Body of pancreas (tissue), 4 donors: Measurements from ENCODE around the gene COG8. TPM values are rescaled to one million over a fixed set of nuclear protein-coding genes. Genes with fewer than 3 reads are reported as not detected.
"Not testable (repeated sequence)": the region's sequence is repeated elsewhere in the genome, so short reads cannot be mapped to it uniquely, and the experiment has no call there.

Source experiments
- ATAC-seq: fragments of 150-250 bp; one replicate; pipeline ENCODE4 v1.9.1; 2016
- DNase-seq, 4 donors: peaks; one replicate each; pipeline ENCODE4 v3.0.0-alpha.2; 2019
- H3K27ac ChIP-seq, 4 donors: fragments of 200-600 bp; sonication (generic); 1 replicate in 3 of 4; 2 replicates in 1 of 4; pipeline versions ENCODE4 v1.5.1 to v1.6.1; 2016 to 2019; ENCODE audit warnings: mild to moderate bottlenecking in 1 of 4, mixed read lengths in 1 of 4, moderate library complexity in 1 of 4
- H3K27me3 ChIP-seq, 2 donors: fragments of 200-600 bp; sonication (generic); one replicate each; pipeline ENCODE4 v1.6.0; 2016; ENCODE audit warnings: mild to moderate bottlenecking in 1 of 2
- H3K36me3 ChIP-seq, 2 donors: fragments of 200-600 bp; sonication (generic); replicated peaks in 1 of 2; 2 replicates each; pipeline ENCODE4 v1.5.1; 2016; ENCODE audit warnings: low read depth in 2 of 2; ENCODE audit not compliant: insufficient read depth in 1 of 2
- H3K4me1 ChIP-seq: fragments of 200-600 bp; sonication (generic); one replicate; pipeline ENCODE4 v1.6.0; 2016
- H3K4me3 ChIP-seq, 2 donors: fragments of 200-600 bp; sonication (generic); 1 replicate in 1 of 2; 2 replicates in 1 of 2; pipeline ENCODE4 v1.5.1; 2016 to 2019
- H3K9me3 ChIP-seq, 3 donors: fragments of 200-600 bp; sonication (generic); 1 replicate in 2 of 3; 2 replicates in 1 of 3; pipeline ENCODE4 v1.5.1; 2016
- POLR2A ChIP-seq, 3 donors: fragments of 450-650 bp; IDR thresholded peaks; one replicate each; pipeline ENCODE4 v1.6.1; 2016; ENCODE audit warnings: antibody characterized with exemption in 3 of 3, mild to moderate bottlenecking in 2 of 3
- WGBS, 2 donors: methylation state at CpG; one replicate each; pipeline ENCODE4 v1.1.5; 2017; 5-methylcytosine and 5-hydroxymethylcytosine counted together
- intact Hi-C: fragments of 100-400 bp; cut with DNase I; formaldehyde crosslinking; loops from one replicate; pipeline ENCODE4 v1.15.1; 2023
- total RNA-seq, 2 donors: library from RNA; depleted of rRNA; stranded (reverse); fragments of >200 nt; gene quantifications; one replicate each; pipeline ENCODE4 v1.1.0, GENCODE V29; 2016
- TF ChIP-seq, protein P1 (sequence below), 7 experiments: fragments of 450-650 bp in 4 of 7; fragments of 200-600 bp in 3 of 7; sonication (generic) in 3 of 7; IDR thresholded peaks; one replicate each; pipeline ENCODE4 v1.5.1; 2016 to 2019; ENCODE audit warnings: antibody characterized with exemption in 7 of 7

COG8 gene
- total RNA-seq, 2 donors from 2014 or later, result 39.4 to 46.8 TPM

DNA sequence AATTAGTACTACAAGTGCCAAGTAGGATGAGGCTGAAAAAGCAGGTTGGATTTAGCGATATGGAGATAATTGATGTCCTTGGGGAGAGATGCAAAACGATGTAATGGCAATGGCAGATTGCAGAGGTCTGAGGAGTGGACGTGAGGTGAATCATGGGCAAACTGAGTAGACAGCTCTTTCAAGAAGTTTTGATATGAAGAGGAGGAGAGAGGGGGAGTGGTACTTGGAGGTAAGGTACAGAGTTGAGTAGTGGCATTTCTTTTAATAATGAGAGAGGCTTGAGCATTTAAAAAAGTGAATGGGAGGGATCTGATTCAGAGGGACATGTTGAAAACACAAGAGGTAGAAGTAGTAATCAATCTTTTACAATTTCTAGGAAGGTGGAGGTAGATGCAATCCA is 46.0 kb downstream of the COG8 start:
- Histone ChIP-seq H3K9me3 (no peaks in the 10 kb centered on the region), H3K4me3 (no peak overlapping the region), H3K36me3 (no peaks in the 10 kb centered on the region), H3K27me3 (no peaks in the 10 kb centered on the region), H3K4me1 (no peaks in the 10 kb centered on the region), H3K27ac (no peak overlapping the region)
- no peak for ATAC-seq
- no peak for TF ChIP-seq POLR2A (IDR thresholded peaks at IDR 0.05)
- TF ChIP-seq, protein P1, sequence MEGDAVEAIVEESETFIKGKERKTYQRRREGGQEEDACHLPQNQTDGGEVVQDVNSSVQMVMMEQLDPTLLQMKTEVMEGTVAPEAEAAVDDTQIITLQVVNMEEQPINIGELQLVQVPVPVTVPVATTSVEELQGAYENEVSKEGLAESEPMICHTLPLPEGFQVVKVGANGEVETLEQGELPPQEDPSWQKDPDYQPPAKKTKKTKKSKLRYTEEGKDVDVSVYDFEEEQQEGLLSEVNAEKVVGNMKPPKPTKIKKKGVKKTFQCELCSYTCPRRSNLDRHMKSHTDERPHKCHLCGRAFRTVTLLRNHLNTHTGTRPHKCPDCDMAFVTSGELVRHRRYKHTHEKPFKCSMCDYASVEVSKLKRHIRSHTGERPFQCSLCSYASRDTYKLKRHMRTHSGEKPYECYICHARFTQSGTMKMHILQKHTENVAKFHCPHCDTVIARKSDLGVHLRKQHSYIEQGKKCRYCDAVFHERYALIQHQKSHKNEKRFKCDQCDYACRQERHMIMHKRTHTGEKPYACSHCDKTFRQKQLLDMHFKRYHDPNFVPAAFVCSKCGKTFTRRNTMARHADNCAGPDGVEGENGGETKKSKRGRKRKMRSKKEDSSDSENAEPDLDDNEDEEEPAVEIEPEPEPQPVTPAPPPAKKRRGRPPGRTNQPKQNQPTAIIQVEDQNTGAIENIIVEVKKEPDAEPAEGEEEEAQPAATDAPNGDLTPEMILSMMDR (IDR thresholded peaks at IDR 0.05), result no peak
- intact Hi-C loops, result no loop called here
- WGBS, 2 donors, result 58 to 59% methylated on average over 3 of the region's 3 CpGs
- DNase-seq, result no peak

DNA sequence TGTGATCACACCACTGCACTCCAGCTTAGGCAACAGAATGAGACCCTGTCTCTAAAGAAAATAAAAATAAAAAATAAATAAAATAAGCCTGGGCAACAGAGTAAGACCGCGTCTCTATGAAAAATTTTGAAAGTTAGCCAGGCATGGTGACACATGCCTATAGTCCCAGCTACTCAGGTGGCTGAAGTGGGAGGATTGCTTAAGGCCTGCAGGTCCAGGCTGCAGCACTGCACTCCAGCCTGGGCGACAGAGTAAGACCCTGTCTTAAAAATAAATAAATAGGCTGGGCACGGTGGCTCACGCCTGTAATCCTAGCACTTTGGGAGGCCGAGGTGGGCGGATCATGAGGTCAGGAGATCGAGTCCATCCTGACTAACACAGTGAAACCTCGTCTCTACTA is 47.7 kb downstream of the COG8 start:
- 88% methylated on average over 9 of the region's 9 CpGs for WGBS, 2 donors
- ATAC-seq, intact Hi-C loops, DNase-seq, H3K4me3 ChIP-seq, H3K4me1 ChIP-seq, H3K27ac ChIP-seq, H3K9me3 ChIP-seq, H3K36me3 ChIP-seq, H3K27me3 ChIP-seq: not testable (repeated sequence)

DNA sequence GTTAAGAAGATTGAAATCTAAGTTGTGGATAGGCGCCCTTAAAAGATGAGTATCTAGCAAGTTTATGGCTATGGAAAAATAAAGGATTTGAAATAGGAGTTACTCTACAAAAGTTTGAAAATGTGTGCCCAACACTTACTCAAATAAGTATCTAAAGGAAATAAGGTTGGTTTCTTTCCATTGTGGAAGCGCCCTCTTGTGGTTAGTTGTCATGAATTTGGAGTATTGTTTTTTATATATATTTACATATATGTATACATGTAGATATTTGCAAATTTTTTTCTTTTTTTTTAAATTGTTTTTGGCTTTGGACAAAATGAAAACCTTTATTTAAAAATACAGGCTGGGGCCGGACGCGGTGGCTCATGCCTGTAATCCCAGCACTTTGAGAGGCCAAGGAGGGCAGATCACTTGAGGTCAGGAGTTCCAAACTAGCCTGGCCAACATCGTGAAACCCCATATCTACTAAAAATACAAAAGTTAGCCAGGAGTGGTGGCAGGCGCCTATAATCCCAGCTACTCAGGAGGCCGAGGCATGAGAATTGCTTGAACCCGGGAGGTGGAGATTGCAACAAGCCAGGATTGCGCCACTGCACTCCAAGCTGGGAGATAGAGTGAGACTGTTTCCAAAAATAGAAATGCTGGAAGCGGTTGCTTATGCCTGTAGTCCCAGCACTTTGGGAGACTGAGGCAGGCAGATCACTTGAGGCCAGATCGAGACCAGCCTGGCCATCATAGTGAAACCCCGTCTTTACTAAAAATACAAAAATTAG is 52.2 kb downstream of the COG8 start:
- DNase-seq (peak; percentile 34 to 63 (median 45)), ATAC-seq (peak; percentile 50)
- H3K27me3 ChIP-seq, result no peaks in the 10 kb centered on the region
- H3K4me3 ChIP-seq, result no peak overlapping the region
- H3K9me3 ChIP-seq, result no peaks in the 10 kb centered on the region
- intact Hi-C loops, result loop anchor here (2.0 kb wide), 1 partner anchor 136 kb away; no protein-coding TSS in a partner anchor
- WGBS, 2 donors, result 44 to 49% methylated on average over 13 of the region's 13 CpGs
- TF ChIP-seq, protein P1 (IDR thresholded peaks at IDR 0.05), result peak; percentile 22 to 71 (median 65)
- no peak for TF ChIP-seq POLR2A (IDR thresholded peaks at IDR 0.05)
- H3K27ac ChIP-seq, result no peak overlapping the region
- H3K4me1 ChIP-seq, result peaks cover 3% of the 10 kb centered on the region
- H3K36me3 ChIP-seq, result no peaks in the 10 kb centered on the region

DNA sequence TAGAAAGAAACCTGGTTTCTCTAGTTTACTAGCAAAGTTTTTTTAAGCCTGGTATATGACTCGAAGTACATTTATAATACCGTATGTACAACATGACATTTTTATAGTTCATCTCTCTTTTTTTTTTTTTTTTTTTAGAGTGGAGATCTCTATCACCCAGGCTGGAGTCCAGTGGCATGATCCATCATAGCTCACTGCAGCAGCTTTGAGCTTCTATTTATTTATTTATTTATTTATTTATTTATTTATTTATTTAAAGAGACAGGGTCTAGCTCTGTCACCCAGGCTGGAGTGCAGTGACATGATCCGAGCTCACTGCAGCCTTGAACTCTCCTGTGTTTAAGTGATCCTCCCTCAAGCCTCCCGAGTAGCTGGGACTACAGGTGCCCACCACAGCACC is 54.1 kb downstream of the COG8 start:
- Histone ChIP-seq H3K36me3 (no peaks in the 10 kb centered on the region), H3K4me3 (no peak overlapping the region), H3K9me3 (no peaks in the 10 kb centered on the region), H3K27me3 (no peaks in the 10 kb centered on the region), H3K27ac (no peak overlapping the region), H3K4me1 (peaks cover 3% of the 10 kb centered on the region)
- DNase-seq (no peak), ATAC-seq (no peak)
- intact Hi-C loops, result no loop called here
- TF ChIP-seq, protein P1 (IDR thresholded peaks at IDR 0.05), result no peak
- no peak for TF ChIP-seq POLR2A (IDR thresholded peaks at IDR 0.05)
- 78 to 81% methylated on average over 4 of the region's 4 CpGs for WGBS, 2 donors

DNA sequence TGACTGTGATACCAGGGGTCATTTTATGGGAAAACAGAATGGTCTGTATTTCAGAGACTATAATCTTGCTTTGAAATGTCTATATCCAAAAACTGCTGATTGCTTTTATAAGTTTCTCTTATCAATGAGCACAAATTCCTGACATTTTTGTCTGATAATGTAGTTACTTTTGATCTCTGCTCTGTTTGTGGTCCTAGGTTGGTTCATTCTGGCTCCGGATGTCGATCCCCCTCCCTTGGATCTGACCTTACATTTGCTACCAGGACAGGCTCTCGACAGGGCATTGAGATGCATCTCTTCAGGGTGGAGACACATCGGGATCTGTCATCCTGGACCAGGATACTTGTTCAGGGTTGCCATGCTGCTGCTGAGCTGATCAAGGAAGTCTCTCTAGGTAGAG is 55.5 kb downstream of the COG8 start:
- DNase-seq (no peak), ATAC-seq (no peak)
- Histone ChIP-seq H3K4me3 (no peak overlapping the region), H3K27ac (no peak overlapping the region), H3K36me3 (no peaks in the 10 kb centered on the region), H3K4me1 (peaks cover 3% of the 10 kb centered on the region), H3K27me3 (no peaks in the 10 kb centered on the region), H3K9me3 (no peaks in the 10 kb centered on the region)
- intact Hi-C loops, result no loop called here
- no peak for TF ChIP-seq POLR2A (IDR thresholded peaks at IDR 0.05)
- TF ChIP-seq, protein P1 (IDR thresholded peaks at IDR 0.05), result no peak
- 51 to 60% methylated on average over 4 of the region's 4 CpGs for WGBS, 2 donors
